GM21717 (cell line): ENCODE measurements around the gene UQCR10.

Experiments used
- ATAC-seq: cut with Tn5 transposase; IDR thresholded peaks from one replicate; pipeline ENCODE4 v1.9.1; 2021; ENCODE audit warnings: mild to moderate bottlenecking, moderate library complexity; ENCODE audit not compliant: unreplicated experiment

Gene UQCR10

GRCh38 chr22:29797351-29797750 is 30.2 kb downstream of the UQCR10 start:
- ATAC-seq, result peak; percentile 75

- no peak for ATAC-seq
These were observed 31.1 kb downstream of the UQCR10 start for GRCh38 chr22:29798318-29798717.

GRCh38 chr22:29798801-29799200 is 31.6 kb downstream of the UQCR10 start:
- no peak for ATAC-seq

- ATAC-seq, result no peak
These were observed 32.1 kb downstream of the UQCR10 start for GRCh38 chr22:29799217-29799680.

- no peak for ATAC-seq
These were observed 34.0 kb downstream of the UQCR10 start for GRCh38 chr22:29801153-29801552.

- no peak for ATAC-seq
These were observed 34.6 kb downstream of the UQCR10 start for GRCh38 chr22:29801796-29802195.

GRCh38 chr22:29803190-29803589 is 36.0 kb downstream of the UQCR10 start:
- ATAC-seq, result no peak

GRCh38 chr22:29804985-29805384 is 37.8 kb downstream of the UQCR10 start:
- no peak for ATAC-seq

GRCh38 chr22:29806196-29806595 is 39.0 kb downstream of the UQCR10 start:
- no peak for ATAC-seq

GRCh38 chr22:29810216-29810615 is 43.0 kb downstream of the UQCR10 start:
- ATAC-seq, result no peak

GRCh38 chr22:29811377-29811776 is 44.2 kb downstream of the UQCR10 start:
- no peak for ATAC-seq

GRCh38 chr22:29813126-29813525 is 46.0 kb downstream of the UQCR10 start:
- ATAC-seq, result no peak

GRCh38 chr22:29813563-29813962 is 46.4 kb downstream of the UQCR10 start:
- no peak for ATAC-seq

- ATAC-seq, result no peak
These were observed 46.8 kb downstream of the UQCR10 start for GRCh38 chr22:29814003-29814402.

- no peak for ATAC-seq
These were observed 48.4 kb downstream of the UQCR10 start for GRCh38 chr22:29815580-29815979.

GRCh38 chr22:29816128-29816527 is 49.0 kb downstream of the UQCR10 start:
- no peak for ATAC-seq

GRCh38 chr22:29816539-29816938 is 49.4 kb downstream of the UQCR10 start:
- no peak for ATAC-seq

- ATAC-seq, result no peak
These were observed 49.8 kb downstream of the UQCR10 start for GRCh38 chr22:29816980-29817379.

GRCh38 chr22:29817724-29818123 is 50.6 kb downstream of the UQCR10 start:
- ATAC-seq, result no peak

GRCh38 chr22:29819501-29819900 is 52.3 kb downstream of the UQCR10 start:
- ATAC-seq, result no peak
